K562 (cell line): ENCODE measurements around the gene ZSCAN22. TPM values are rescaled to one million over a fixed set of nuclear protein-coding genes. Genes with fewer than 3 reads are reported as not detected.
A peak's percentile ranks its signal among the peaks of the same experiment; 100 is the strongest.

Experiments
- CTCFL ChIP-seq: IDR thresholded peaks from 2 replicates; pipeline ENCODE4 v1.6.1; 2011; ENCODE audit warnings: borderline replicate concordance, low read depth, mild to moderate bottlenecking, moderate library complexity, low read length; ENCODE audit not compliant: insufficient read depth, poor library complexity, severe bottlenecking
- GATAD2A ChIP-seq: fragments of 450-650 bp; IDR thresholded peaks from 2 replicates; pipeline ENCODE4 v1.6.1; 2017
- REST ChIP-seq, 2 experiments: fragments of 450-650 bp; formaldehyde crosslinking in 1 of 2; IDR thresholded peaks; 2 replicates each; pipeline versions ENCODE4 v1.4.0 to v1.6.1; 2014 to 2020; ENCODE audit warnings: mild to moderate bottlenecking in 2 of 2, borderline replicate concordance in 1 of 2, low read depth in 1 of 2
- TCF3 ChIP-seq: sonication (generic); formaldehyde crosslinking; IDR thresholded peaks from 2 replicates; pipeline ENCODE4 v1.4.0; 2020; ENCODE audit warnings: mild to moderate bottlenecking, missing genetic modification reagents
- TEAD1 ChIP-seq, 2 experiments: fragments of 450-650 bp in 1 of 2; sonication (generic) in 1 of 2; formaldehyde crosslinking; IDR thresholded peaks; 2 replicates each; pipeline versions ENCODE4 v1.4.0 to v1.8.0; 2020 to 2022; ENCODE audit warnings: mild to moderate bottlenecking in 2 of 2, missing genetic modification reagents in 1 of 2
- ZBTB2 ChIP-seq: fragments of 450-650 bp; IDR thresholded peaks from 2 replicates; pipeline ENCODE4 v1.6.1; 2016; ENCODE audit warnings: antibody characterized with exemption
- polyA plus RNA-seq, 8 experiments: library from polyadenylated mRNA; depleted of rRNA in 4 of 8; stranded (reverse) in 5 of 8; unstranded in 3 of 8; fragments of >200 nt; fragmentation: Nextera tagmentation in 2 of 8; fragmentation: Illumina TruSeq in 1 of 8; extraction: Ambion mirVana in 2 of 8; extraction: Trizol in 1 of 8; gene quantifications; 2 replicates each; pipeline versions ENCODE4 v1.2.1 to v1.2.3, GENCODE V29; 2011 to 2014; ENCODE audit warnings: inconsistent platforms in 1 of 8, missing spikeins in 1 of 8
- total RNA-seq, 7 experiments: library from RNA; depleted of rRNA in 6 of 7; stranded (reverse); fragments of >200 nt in 6 of 7; fragmentation: Illumina TruSeq in 2 of 7; extraction: Trizol in 2 of 7; gene quantifications; 2 replicates each; pipeline versions ENCODE4 v1.2.1 to v1.2.3, GENCODE V29; 2011 to 2021; ENCODE audit warnings: low replicate concordance in 1 of 7
- TF ChIP-seq, protein P1 (sequence below): fragments of 250-450 bp; sonication (Bioruptor Pico); IDR thresholded peaks from 2 replicates; pipeline ENCODE4 v1.5.0; 2021; ENCODE audit warnings: mild to moderate bottlenecking, borderline replicate concordance

ZSCAN22 gene
- total and polyA plus RNA-seq, 9 of the 15 experiments (the other 6 are each of a cell fraction or from before 2014, with no cell fraction given): 0.98 to 5.3 (median 3.0) TPM

- peak; percentile 90 for TF ChIP-seq ZBTB2
- TF ChIP-seq TCF3: no peak; the same call in 1 of the 2 replicates
- TF ChIP-seq REST (IDR thresholded peaks at IDR 0.05; ENCODE audit: borderline replicate concordance): no peak
- peak; percentile 16; the same call in 1 of the 2 replicates for TF ChIP-seq REST (CRISPR knock-in tag; IDR thresholded peaks at IDR 0.05; ENCODE audit: low read depth)
- no peak for TF ChIP-seq CTCFL
- TF ChIP-seq GATAD2A: no peak
- peak in 1 of 2 experiments; percentile 88; a peak in 1 of 4 replicates for TF ChIP-seq TEAD1 (CRISPR knock-in tag; IDR thresholded peaks at IDR 0.05)
- TF ChIP-seq, protein P1, sequence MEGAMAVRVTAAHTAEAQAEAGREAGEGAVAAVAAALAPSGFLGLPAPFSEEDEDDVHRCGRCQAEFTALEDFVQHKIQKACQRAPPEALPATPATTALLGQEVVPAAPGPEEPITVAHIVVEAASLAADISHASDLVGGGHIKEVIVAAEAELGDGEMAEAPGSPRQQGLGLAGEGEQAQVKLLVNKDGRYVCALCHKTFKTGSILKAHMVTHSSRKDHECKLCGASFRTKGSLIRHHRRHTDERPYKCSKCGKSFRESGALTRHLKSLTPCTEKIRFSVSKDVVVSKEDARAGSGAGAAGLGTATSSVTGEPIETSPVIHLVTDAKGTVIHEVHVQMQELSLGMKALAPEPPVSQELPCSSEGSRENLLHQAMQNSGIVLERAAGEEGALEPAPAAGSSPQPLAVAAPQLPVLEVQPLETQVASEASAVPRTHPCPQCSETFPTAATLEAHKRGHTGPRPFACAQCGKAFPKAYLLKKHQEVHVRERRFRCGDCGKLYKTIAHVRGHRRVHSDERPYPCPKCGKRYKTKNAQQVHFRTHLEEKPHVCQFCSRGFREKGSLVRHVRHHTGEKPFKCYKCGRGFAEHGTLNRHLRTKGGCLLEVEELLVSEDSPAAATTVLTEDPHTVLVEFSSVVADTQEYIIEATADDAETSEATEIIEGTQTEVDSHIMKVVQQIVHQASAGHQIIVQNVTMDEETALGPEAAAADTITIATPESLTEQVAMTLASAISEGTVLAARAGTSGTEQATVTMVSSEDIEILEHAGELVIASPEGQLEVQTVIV (CRISPR knock-in tag): no peak
These were observed 35.6 kb downstream of the ZSCAN22 start, which contains the start of gene ZNF497 (continued) for GRCh38 chr19:58362272-58362994.
